IPS DF 6.9 (cell line): Measurements from ENCODE around the gene CAMK1G.

Source experiments
- DNase-seq: peaks from one replicate; pipeline ENCODE4 v3.0.0-alpha.2; 2013; ENCODE audit warnings: low read depth, low spot score
- H3K27ac ChIP-seq: one replicate; pipeline ENCODE4 v1.5.1; 2013; ENCODE audit warnings: low read length, control low read depth
- H3K27me3 ChIP-seq: 2 replicates; pipeline ENCODE4 v1.6.1; 2013; ENCODE audit warnings: mild to moderate bottlenecking, low read length; ENCODE audit not compliant: control insufficient read depth, insufficient read depth
- H3K36me3 ChIP-seq: 2 replicates; pipeline ENCODE4 v1.6.1; 2013; ENCODE audit warnings: low read length; ENCODE audit not compliant: control insufficient read depth, insufficient read depth
- H3K4me1 ChIP-seq: 2 replicates; pipeline ENCODE4 v1.6.1; 2013; ENCODE audit warnings: low read length; ENCODE audit not compliant: control insufficient read depth, insufficient read depth
- H3K4me3 ChIP-seq: 2 replicates; pipeline ENCODE4 v1.5.1; 2013; ENCODE audit warnings: mild to moderate bottlenecking, low read length
- H3K9me3 ChIP-seq: 2 replicates; pipeline ENCODE4 v1.6.1; 2013; ENCODE audit warnings: low read length, inconsistent platforms; ENCODE audit not compliant: control insufficient read depth, insufficient read depth
- WGBS: extraction: QIAGEN DNeasy Blood & Tissue Kit; methylation state at CpG from one replicate; pipeline ENCODE4 v1.1.7; 2013; ENCODE audit warnings: mixed read lengths, missing lambda C conversion rate; ENCODE audit not compliant: insufficient read length, insufficient coverage; 5-methylcytosine and 5-hydroxymethylcytosine counted together

The CAMK1G gene

GRCh38 chr1:209627027-209627731, 43.7 kb downstream of the CAMK1G start:
- Histone ChIP-seq H3K27me3 (no peaks in the 10 kb centered on the region), H3K9me3 (no peaks in the 10 kb centered on the region), H3K36me3 (no peaks in the 10 kb centered on the region), H3K4me1 (peaks cover 6% of the 10 kb centered on the region), H3K4me3 (no peak overlapping the region), H3K27ac (no peak overlapping the region)
- DNase-seq, result no peak
- WGBS, result no CpG with 5 or more reads among the region's 16 CpGs

- Histone ChIP-seq H3K36me3 (no peaks in the 10 kb centered on the region), H3K9me3 (no peaks in the 10 kb centered on the region), H3K4me3 (no peak overlapping the region), H3K27ac (no peak overlapping the region), H3K4me1 (peaks cover 6% of the 10 kb centered on the region), H3K27me3 (no peaks in the 10 kb centered on the region)
- peak; percentile 75 for DNase-seq
- WGBS, result no CpG with 5 or more reads among the region's 16 CpGs
Observed at GRCh38 chr1:209627732-209628196, 44.2 kb downstream of the CAMK1G start.

GRCh38 chr1:209628618-209629299, 45.2 kb downstream of the CAMK1G start:
- Histone ChIP-seq H3K4me1 (peaks cover 6% of the 10 kb centered on the region), H3K36me3 (no peaks in the 10 kb centered on the region), H3K27me3 (no peaks in the 10 kb centered on the region), H3K9me3 (no peaks in the 10 kb centered on the region), H3K27ac (no peak overlapping the region), H3K4me3 (no peak overlapping the region)
- no peak for DNase-seq
- WGBS, result no CpG with 5 or more reads among the region's 7 CpGs

- Histone ChIP-seq H3K4me3 (no peak overlapping the region), H3K9me3 (no peaks in the 10 kb centered on the region), H3K36me3 (no peaks in the 10 kb centered on the region), H3K27ac (no peak overlapping the region), H3K4me1 (peaks cover 6% of the 10 kb centered on the region), H3K27me3 (no peaks in the 10 kb centered on the region)
- no peak for DNase-seq
- WGBS, result no CpG with 5 or more reads among the region's 11 CpGs
Observed at GRCh38 chr1:209629621-209630382, 46.3 kb downstream of the CAMK1G start.

- H3K4me3 ChIP-seq, result no peak overlapping the region
- H3K27me3 ChIP-seq, result no peaks in the 10 kb centered on the region
- WGBS, result no CpG with 5 or more reads among the region's 17 CpGs
- no peak for DNase-seq
- H3K27ac ChIP-seq, result no peak overlapping the region
- no peaks in the 10 kb centered on the region for H3K9me3 ChIP-seq
- H3K4me1 ChIP-seq, result peaks cover 6% of the 10 kb centered on the region
- no peaks in the 10 kb centered on the region for H3K36me3 ChIP-seq
Observed at GRCh38 chr1:209630383-209631225, 47.1 kb downstream of the CAMK1G start.

GRCh38 chr1:209633335-209633997, 50.0 kb downstream of the CAMK1G start:
- Histone ChIP-seq H3K9me3 (no peaks in the 10 kb centered on the region), H3K27me3 (no peaks in the 10 kb centered on the region), H3K4me1 (peaks cover 4% of the 10 kb centered on the region), H3K36me3 (no peaks in the 10 kb centered on the region), H3K4me3 (no peak overlapping the region), H3K27ac (no peak overlapping the region)
- WGBS, result no CpG with 5 or more reads among the region's 6 CpGs
- no peak for DNase-seq

GRCh38 chr1:209634005-209634737, 50.7 kb downstream of the CAMK1G start:
- Histone ChIP-seq H3K27ac (no peak overlapping the region), H3K36me3 (no peaks in the 10 kb centered on the region), H3K9me3 (no peaks in the 10 kb centered on the region), H3K4me1 (peaks cover 4% of the 10 kb centered on the region), H3K4me3 (no peak overlapping the region), H3K27me3 (no peaks in the 10 kb centered on the region)
- WGBS, result no CpG with 5 or more reads among the region's 20 CpGs
- DNase-seq, result no peak

GRCh38 chr1:209635850-209636249, 52.3 kb downstream of the CAMK1G start:
- Histone ChIP-seq H3K4me1 (no peaks in the 10 kb centered on the region), H3K9me3 (no peaks in the 10 kb centered on the region), H3K36me3 (no peaks in the 10 kb centered on the region), H3K27me3 (no peaks in the 10 kb centered on the region), H3K27ac (no peak overlapping the region), H3K4me3 (no peak overlapping the region)
- no peak for DNase-seq
- no CpG with 5 or more reads among the region's 5 CpGs for WGBS

GRCh38 chr1:209641832-209642172, 58.3 kb downstream of the CAMK1G start:
- H3K36me3 ChIP-seq, result no peaks in the 10 kb centered on the region
- no peaks in the 10 kb centered on the region for H3K9me3 ChIP-seq
- H3K4me1 ChIP-seq, result no peaks in the 10 kb centered on the region

More at GRCh38 chr1:209641832-209642172, 58.3 kb downstream of the CAMK1G start:
- H3K27me3 ChIP-seq, result no peaks in the 10 kb centered on the region
- DNase-seq, result no peak
- WGBS, result no CpG with 5 or more reads among the region's 5 CpGs
- no peak overlapping the region for H3K4me3 ChIP-seq
- no peak overlapping the region for H3K27ac ChIP-seq
